Breast epithelium (tissue), 3 donors: ENCODE results near the gene RNF128.

Experiments used
- CTCF ChIP-seq, 3 donors: fragments of 450-650 bp; IDR thresholded peaks; one replicate each; pipeline ENCODE4 v1.5.1; 2016 to 2017; ENCODE audit warnings: antibody characterized with exemption in 3 of 3, mild to moderate bottlenecking in 3 of 3, moderate library complexity in 3 of 3
- POLR2A ChIP-seq: fragments of 450-650 bp; IDR thresholded peaks from one replicate; pipeline ENCODE4 v1.6.1; 2016; ENCODE audit warnings: antibody characterized with exemption, mild to moderate bottlenecking, moderate library complexity
- POLR2AphosphoS5 ChIP-seq, 3 donors: sonication (generic); formaldehyde crosslinking; IDR thresholded peaks; one replicate each; pipeline ENCODE4 v1.6.1; 2017; ENCODE audit warnings: antibody characterized with exemption in 3 of 3

GRCh38 chrX:106780264-106780663 lies 53.8 kb downstream of the RNF128 start:
- TF ChIP-seq CTCF (IDR thresholded peaks at IDR 0.05) = no peak
- TF ChIP-seq POLR2AphosphoS5 (IDR thresholded peaks at IDR 0.05) = no peak
- no peak for TF ChIP-seq POLR2A
